ENCODE measurements around the gene ZBTB2.

GRCh38 chr6:151351146-151351700 is 40.1 kb downstream of the ZBTB2 start:
- TF ChIP-seq CTCF (IDR thresholded peaks at IDR 0.05; ENCODE audit: low read depth, low read length, poor library complexity, severe bottlenecking) (no peak), EZH2phosphoT487 (IDR thresholded peaks at IDR 0.05; ENCODE audit: borderline replicate concordance, low read length) (no peak)

Measured in DOHH2 (cell line).